GM12865 (cell line): ENCODE data around the gene YLPM1.

Experiments used
- DNase-seq: peaks from one replicate; pipeline ENCODE4 v3.0.0; 2010; ENCODE audit warnings: low read depth
- H3K4me3 ChIP-seq: 2 replicates; pipeline ENCODE4 v1.5.1; 2011; ENCODE audit warnings: mild to moderate bottlenecking, low read depth, low read length, control low read depth
- CTCF ChIP-seq: IDR thresholded peaks from 2 replicates; pipeline ENCODE4 v1.5.1; 2011; ENCODE audit warnings: low read length, control low read depth, low read depth, inconsistent platforms; ENCODE audit not compliant: insufficient read depth; ENCODE audit errors: missing control alignments

YLPM1 gene

GRCh38 chr14:74792249-74793039 lies 29.3 kb downstream of the YLPM1 start:
- DNase-seq, result peak; percentile 22
- TF ChIP-seq CTCF, result no peak
- H3K4me3 ChIP-seq, result no peak overlapping the region

GRCh38 chr14:74793506-74794155 lies 30.5 kb downstream of the YLPM1 start:
- no peak for DNase-seq
- H3K4me3 ChIP-seq, result no peak overlapping the region

GRCh38 chr14:74794947-74795346 lies 31.8 kb downstream of the YLPM1 start:
- DNase-seq, result no peak
- TF ChIP-seq CTCF, result no peak
- no peak overlapping the region for H3K4me3 ChIP-seq

More at GRCh38 chr14:74793506-74794155, 30.5 kb downstream of the YLPM1 start:
- no peak for TF ChIP-seq CTCF

GRCh38 chr14:74799765-74800164 lies 36.6 kb downstream of the YLPM1 start:
- no peak for DNase-seq
- no peak overlapping the region for H3K4me3 ChIP-seq
- no peak for TF ChIP-seq CTCF

- no peak for TF ChIP-seq CTCF
- no peak for DNase-seq
- no peak overlapping the region for H3K4me3 ChIP-seq
Measured at GRCh38 chr14:74800780-74801179, 37.7 kb downstream of the YLPM1 start.

GRCh38 chr14:74801396-74801795 lies 38.3 kb downstream of the YLPM1 start:
- TF ChIP-seq CTCF, result no peak
- no peak for DNase-seq
- H3K4me3 ChIP-seq, result no peak overlapping the region
